H1 (cell line): ENCODE data around the gene MX1. TPM values are rescaled to one million over a fixed set of nuclear protein-coding genes. Genes with fewer than 3 reads are reported as not detected.

Experiments used
- CTCF ChIA-PET: fragments of 300-600 bp; sonication (Branson Sonifier 250); formaldehyde crosslinking; loops from one replicate; lab custom pipeline; 2021; ENCODE audit not compliant: partially characterized antibody; lab: Charles Lee
- POLR2A ChIA-PET: fragments of 300-600 bp; sonication (Branson Sonifier 250); formaldehyde crosslinking; loops from one replicate; lab custom pipeline; 2021; ENCODE audit warnings: inconsistent platforms; ENCODE audit not compliant: partially characterized antibody; lab: Charles Lee
- DNase-seq, 2 experiments: peaks; one replicate each; pipeline versions ENCODE4 v3.0.0 to v3.0.0-alpha.2; 2010 to 2022; ENCODE audit warnings: low spot score in 2 of 2, low read depth in 1 of 2, mixed read lengths in 1 of 2
- FAIRE-seq: peaks from 2 replicates; lab custom pipeline; 2011; peaks lifted over from hg19 to GRCh38; lab: Jason Lieb, UNC
- H2AFZ ChIP-seq: 2 replicates; pipeline ENCODE4 v1.8.1; 2012; ENCODE audit warnings: low read length, inconsistent platforms
- H2AK5ac ChIP-seq: 2 replicates; pipeline ENCODE4 v1.6.1; 2013; ENCODE audit warnings: low read depth, low read length
- H2BK120ac ChIP-seq: replicated peaks from 2 replicates; pipeline ENCODE3; 2013; ENCODE audit warnings: low read depth, low read length, inconsistent platforms
- H2BK12ac ChIP-seq: 2 replicates; pipeline ENCODE4 v1.6.1; 2013; ENCODE audit warnings: low read depth, low read length
- H2BK15ac ChIP-seq: 2 replicates; pipeline ENCODE4 v1.6.1; 2013; ENCODE audit warnings: low read length
- H2BK20ac ChIP-seq: 2 replicates; pipeline ENCODE4 v1.6.1; 2013; ENCODE audit warnings: low read length
- H2BK5ac ChIP-seq: 2 replicates; pipeline ENCODE4 v1.6.1; 2013; ENCODE audit warnings: low read depth, low read length
- H3K14ac ChIP-seq: 2 replicates; pipeline ENCODE4 v1.6.1; 2013; ENCODE audit warnings: inconsistent platforms; ENCODE audit not compliant: insufficient read length
- H3K18ac ChIP-seq: 2 replicates; pipeline ENCODE4 v1.6.1; 2013; ENCODE audit warnings: low read length; ENCODE audit errors: extremely low read depth
- H3K23ac ChIP-seq: 2 replicates; pipeline ENCODE4 v1.6.1; 2013; ENCODE audit warnings: inconsistent platforms; ENCODE audit not compliant: insufficient read length
- H3K23me2 ChIP-seq: 2 replicates; pipeline ENCODE4 v1.6.1; 2013; ENCODE audit warnings: low read depth, low read length
- H3K27ac ChIP-seq: 2 replicates; pipeline ENCODE4 v1.6.1; 2011; ENCODE audit warnings: low read depth, low read length, inconsistent platforms
- H3K27me3 ChIP-seq, 4 experiments: replicated peaks in 1 of 4; 1 replicate in 1 of 4; 2 replicates in 3 of 4; pipeline versions ENCODE4 v1.6.1 to v1.8.1; 2011 to 2013; ENCODE audit warnings: low read length in 3 of 4, mild to moderate bottlenecking in 3 of 4, inconsistent platforms in 2 of 4, mixed read lengths in 2 of 4, moderate library complexity in 1 of 4; ENCODE audit not compliant: control insufficient read depth in 3 of 4, insufficient read depth in 3 of 4; ENCODE audit errors: extremely low read depth in 1 of 4
- H3K36me3 ChIP-seq, 4 experiments: 2 replicates each; pipeline versions ENCODE4 v1.6.1 to v1.8.1; 2011 to 2013; ENCODE audit warnings: mild to moderate bottlenecking in 4 of 4, low read length in 3 of 4, moderate library complexity in 2 of 4, control low read depth in 1 of 4, inconsistent platforms in 1 of 4; ENCODE audit not compliant: insufficient read depth in 4 of 4, control insufficient read depth in 2 of 4
- H3K4ac ChIP-seq: replicated peaks from 2 replicates; pipeline ENCODE3; 2013; ENCODE audit warnings: low read length, low read depth, mixed read lengths, inconsistent platforms; ENCODE audit not compliant: insufficient read length
- H3K4me1 ChIP-seq, 4 experiments: replicated peaks in 1 of 4; 1 replicate in 1 of 4; 2 replicates in 3 of 4; pipeline versions ENCODE4 v1.6.1 to v1.8.1; 2011 to 2013; ENCODE audit warnings: low read length in 3 of 4, inconsistent platforms in 2 of 4, mixed read lengths in 1 of 4; ENCODE audit not compliant: insufficient read depth in 4 of 4, control insufficient read depth in 3 of 4
- H3K4me2 ChIP-seq, 2 experiments: 2 replicates each; pipeline versions ENCODE4 v1.6.1 to v1.8.1; 2011 to 2013; ENCODE audit warnings: low read depth in 2 of 2, low read length in 2 of 2, control low read depth in 1 of 2, inconsistent platforms in 1 of 2, mild to moderate bottlenecking in 1 of 2; ENCODE audit not compliant: insufficient read depth in 1 of 2
- H3K4me3 ChIP-seq, 4 experiments: fragments of 200-600, 300-600 bp in 1 of 4; sonication (generic), shearing (Covaris generic), sonication (Bioruptor Twin) in 1 of 4; 2 replicates each; pipeline versions ENCODE4 v1.5.1 to v1.8.1; 2011 to 2016; ENCODE audit warnings: low read length in 4 of 4, low read depth in 3 of 4, control low read depth in 2 of 4, inconsistent platforms in 2 of 4, mild to moderate bottlenecking in 2 of 4, mixed read lengths in 1 of 4, moderate library complexity in 1 of 4; ENCODE audit not compliant: insufficient read depth in 2 of 4; ENCODE audit errors: extremely low read depth in 1 of 4
- H3K56ac ChIP-seq: replicated peaks from 2 replicates; pipeline ENCODE3; 2013; ENCODE audit warnings: low read depth, mild to moderate bottlenecking, mixed read lengths, low read length, inconsistent platforms; ENCODE audit not compliant: insufficient read length
- H3K79me1 ChIP-seq: 2 replicates; pipeline ENCODE4 v1.6.1; 2013; ENCODE audit warnings: low read depth, low read length, control low read depth
- H3K79me2 ChIP-seq, 2 experiments: 2 replicates each; pipeline versions ENCODE4 v1.6.1 to v1.8.1; 2012 to 2013; ENCODE audit warnings: low read length in 2 of 2, mild to moderate bottlenecking in 2 of 2, inconsistent platforms in 1 of 2; ENCODE audit not compliant: insufficient read depth in 2 of 2, control insufficient read depth in 1 of 2
- H3K9ac ChIP-seq, 4 experiments: replicated peaks in 1 of 4; 1 replicate in 1 of 4; 2 replicates in 3 of 4; pipeline versions ENCODE4 v1.6.1 to v1.8.1; 2011 to 2013; ENCODE audit warnings: low read depth in 3 of 4, low read length in 3 of 4, control low read depth in 2 of 4, mild to moderate bottlenecking in 2 of 4, moderate library complexity in 2 of 4, inconsistent platforms in 1 of 4; ENCODE audit errors: extremely low read depth in 1 of 4
- H3K9me3 ChIP-seq, 2 experiments: 2 replicates each; pipeline versions ENCODE4 v1.6.1 to v1.8.1; 2012 to 2013; ENCODE audit warnings: mild to moderate bottlenecking in 2 of 2, moderate library complexity in 2 of 2, control low read depth in 1 of 2, inconsistent platforms in 1 of 2, low read depth in 1 of 2, low read length in 1 of 2, mixed read lengths in 1 of 2; ENCODE audit not compliant: insufficient read depth in 2 of 2
- H4K20me1 ChIP-seq, 2 experiments: replicated peaks in 1 of 2; 2 replicates each; pipeline versions ENCODE3 to v1.8.1; 2011 to 2013; ENCODE audit warnings: inconsistent platforms in 2 of 2, low read length in 2 of 2, mild to moderate bottlenecking in 1 of 2; ENCODE audit not compliant: insufficient read depth in 2 of 2, control insufficient read depth in 1 of 2
- H4K5ac ChIP-seq: 2 replicates; pipeline ENCODE4 v1.6.1; 2013; ENCODE audit warnings: low read length, low read depth, mixed read lengths, inconsistent platforms; ENCODE audit not compliant: insufficient read length
- H4K8ac ChIP-seq: 2 replicates; pipeline ENCODE4 v1.8.0; 2013; ENCODE audit warnings: mild to moderate bottlenecking, moderate library complexity, low read length, inconsistent platforms; ENCODE audit not compliant: insufficient read depth; ENCODE audit errors: extremely low read depth
- H4K91ac ChIP-seq: replicated peaks from 2 replicates; pipeline ENCODE3; 2013; ENCODE audit warnings: low read length, mixed read lengths, inconsistent platforms; ENCODE audit not compliant: insufficient read length
- BACH1 ChIP-seq: IDR thresholded peaks from 2 replicates; pipeline ENCODE4 v1.6.1; 2012; ENCODE audit warnings: low read length, improper control_type of control experiment
- EGR1 ChIP-seq: IDR thresholded peaks from 2 replicates; pipeline ENCODE4 v1.6.1; 2011; ENCODE audit warnings: low read depth, low read length, borderline replicate concordance
- JUND ChIP-seq: IDR thresholded peaks from 2 replicates; pipeline ENCODE4 v1.6.1; 2011; ENCODE audit warnings: mild to moderate bottlenecking, improper control_type of control experiment, low read length
- NANOG ChIP-seq: IDR thresholded peaks from 2 replicates; pipeline ENCODE4 v1.6.1; 2011; ENCODE audit warnings: low read length, low read depth, mild to moderate bottlenecking, inconsistent platforms; ENCODE audit not compliant: insufficient read depth, poor library complexity, severe bottlenecking
- POLR2AphosphoS5 ChIP-seq: IDR thresholded peaks from 2 replicates; pipeline ENCODE4 v1.6.1; 2011; ENCODE audit warnings: low read depth, low read length
- RFX5 ChIP-seq: IDR thresholded peaks from 2 replicates; pipeline ENCODE4 v1.6.1; 2011; ENCODE audit warnings: low read depth, low read length, improper control_type of control experiment, borderline replicate concordance
- RXRA ChIP-seq: IDR thresholded peaks from 2 replicates; pipeline ENCODE4 v1.6.1; 2011; ENCODE audit warnings: low read depth, mild to moderate bottlenecking, low read length, moderate library complexity; ENCODE audit not compliant: insufficient read depth
- SRF ChIP-seq: IDR thresholded peaks from 2 replicates; pipeline ENCODE4 v1.6.1; 2011; ENCODE audit warnings: mild to moderate bottlenecking, low read depth, low read length, moderate library complexity
- SUZ12 ChIP-seq: fragments of 200-600 bp; sonication (generic); IDR thresholded peaks from 2 replicates; pipeline ENCODE4 v1.6.1; 2012; ENCODE audit warnings: mild to moderate bottlenecking, inconsistent platforms, low read length, moderate library complexity, mixed read lengths
- TAF7 ChIP-seq: optimal IDR thresholded peaks from 2 replicates; pipeline ENCODE3; 2011; ENCODE audit warnings: low read depth, mild to moderate bottlenecking, inconsistent platforms, low read length, moderate library complexity, borderline replicate concordance
- TEAD4 ChIP-seq: IDR thresholded peaks from 2 replicates; pipeline ENCODE4 v1.6.1; 2012; ENCODE audit warnings: low read depth, low read length, inconsistent platforms, mixed read lengths
- WGBS, 2 experiments: shearing (Covaris generic) in 1 of 2; methylation state at CpG; one replicate each; pipeline versions ENCODE4 v1.1.6 to v1.1.7; 2013 to 2015; ENCODE audit warnings: low lambda C conversion rate in 2 of 2, mixed read lengths in 2 of 2, inconsistent platforms in 1 of 2, low coverage in 1 of 2, missing lambda C conversion rate in 1 of 2; ENCODE audit not compliant: insufficient replicate concordance in 2 of 2, insufficient coverage in 1 of 2, insufficient read length in 1 of 2; ENCODE audit errors: extremely low coverage in 1 of 2, missing lambda C conversion rate in 1 of 2; 5-methylcytosine and 5-hydroxymethylcytosine counted together
- polyA plus RNA-seq, 7 experiments: library from polyadenylated mRNA; depleted of rRNA in 3 of 7; stranded (reverse) in 5 of 7; unstranded in 2 of 7; fragments of >200 nt in 5 of 7; fragments of 200-250 nt in 2 of 7; gene quantifications; 1 replicate in 5 of 7; 2 replicates in 1 of 7; 4 replicates in 1 of 7; pipeline versions ENCODE4 v1.2.1 to v1.2.3, GENCODE V29; 2011 to 2013; ENCODE audit warnings: missing spikeins in 2 of 7, mixed read lengths in 2 of 7
- total RNA-seq: library from RNA; stranded (reverse); fragmentation: NEBNext Ultra II Directional; extraction: Animal tissue kit (Norgen Biotek cat#: 25700); gene quantifications from 2 replicates; pipeline ENCODE4 v1.2.1, GENCODE V29; 2021
- TF ChIP-seq, protein P1 (sequence below), 3 experiments: IDR thresholded peaks; 1 replicate in 2 of 3; 2 replicates in 1 of 3; pipeline versions ENCODE4 v1.5.1 to v1.6.1; 2011; ENCODE audit warnings: low read length in 3 of 3, mild to moderate bottlenecking in 3 of 3, inconsistent platforms in 2 of 3, low read depth in 1 of 3, moderate library complexity in 1 of 3; ENCODE audit not compliant: insufficient read depth in 1 of 3; ENCODE audit errors: control extremely low read depth in 1 of 3

MX1 gene
- total and polyA plus RNA-seq, 2 of the 8 experiments (the other 6 are each of a cell fraction or from before 2014, with no cell fraction given), result 3.8 to 5.7 TPM

GRCh38 chr21:41399246-41399800 is 26.7 kb upstream of the MX1 start:
- POLR2A ChIA-PET, result no interaction called here
- 95% methylated on average over 7 of the region's 7 CpGs; no CpG with 5 or more reads in 1 of the 2 experiments for WGBS, 2 experiments
- TF ChIP-seq JUND (no peak), SRF (no peak), BACH1 (no peak), RXRA (no peak), TAF7 (no peak), TEAD4 (no peak), NANOG (no peak), RFX5 (no peak), POLR2AphosphoS5 (no peak), EGR1 (no peak), SUZ12 (no peak)
- TF ChIP-seq, protein P1, sequence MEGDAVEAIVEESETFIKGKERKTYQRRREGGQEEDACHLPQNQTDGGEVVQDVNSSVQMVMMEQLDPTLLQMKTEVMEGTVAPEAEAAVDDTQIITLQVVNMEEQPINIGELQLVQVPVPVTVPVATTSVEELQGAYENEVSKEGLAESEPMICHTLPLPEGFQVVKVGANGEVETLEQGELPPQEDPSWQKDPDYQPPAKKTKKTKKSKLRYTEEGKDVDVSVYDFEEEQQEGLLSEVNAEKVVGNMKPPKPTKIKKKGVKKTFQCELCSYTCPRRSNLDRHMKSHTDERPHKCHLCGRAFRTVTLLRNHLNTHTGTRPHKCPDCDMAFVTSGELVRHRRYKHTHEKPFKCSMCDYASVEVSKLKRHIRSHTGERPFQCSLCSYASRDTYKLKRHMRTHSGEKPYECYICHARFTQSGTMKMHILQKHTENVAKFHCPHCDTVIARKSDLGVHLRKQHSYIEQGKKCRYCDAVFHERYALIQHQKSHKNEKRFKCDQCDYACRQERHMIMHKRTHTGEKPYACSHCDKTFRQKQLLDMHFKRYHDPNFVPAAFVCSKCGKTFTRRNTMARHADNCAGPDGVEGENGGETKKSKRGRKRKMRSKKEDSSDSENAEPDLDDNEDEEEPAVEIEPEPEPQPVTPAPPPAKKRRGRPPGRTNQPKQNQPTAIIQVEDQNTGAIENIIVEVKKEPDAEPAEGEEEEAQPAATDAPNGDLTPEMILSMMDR (IDR thresholded peaks at IDR 0.05; ENCODE audit: control extremely low read depth in 1 of 3, insufficient read depth in 1 of 3, low read depth in 1 of 3, low read length in 3 of 3), result no peak

More at GRCh38 chr21:41399246-41399800, 26.7 kb upstream of the MX1 start:
- H3K27me3 ChIP-seq, result no peaks in the 10 kb centered on the region
- DNase-seq (no peak), FAIRE-seq (no peak)
- H3K4me1 ChIP-seq, result no peaks in the 10 kb centered on the region
- H3K79me2 ChIP-seq, result no peaks in the 10 kb centered on the region
- no peak overlapping the region for H2BK12ac ChIP-seq
- H4K5ac ChIP-seq, result no peak overlapping the region
- no peaks in the 10 kb centered on the region for H3K9me3 ChIP-seq
- no peak overlapping the region for H2BK20ac ChIP-seq
- H3K79me1 ChIP-seq, result no peaks in the 10 kb centered on the region
- no peak overlapping the region for H3K14ac ChIP-seq
- no peaks in the 10 kb centered on the region for H4K20me1 ChIP-seq
- H4K8ac ChIP-seq, result no peak overlapping the region
- H3K9ac ChIP-seq, result no peak overlapping the region
- CTCF ChIA-PET, result no interaction called here
- no peak overlapping the region for H2BK15ac ChIP-seq
- no peak overlapping the region for H3K4ac ChIP-seq
- no peak overlapping the region for H3K27ac ChIP-seq
- no peak overlapping the region for H3K23ac ChIP-seq
- no peak overlapping the region for H2BK120ac ChIP-seq
- no peak overlapping the region for H3K18ac ChIP-seq
- no peak overlapping the region for H2BK5ac ChIP-seq
- no peaks in the 10 kb centered on the region for H3K36me3 ChIP-seq
- no peak overlapping the region for H2AK5ac ChIP-seq
- H3K4me3 ChIP-seq, result no peak overlapping the region
- H4K91ac ChIP-seq, result no peak overlapping the region
- no peak overlapping the region for H3K4me2 ChIP-seq
- H3K23me2 ChIP-seq, result no peaks in the 10 kb centered on the region
- H2AFZ ChIP-seq, result no peak overlapping the region
- no peak overlapping the region for H3K56ac ChIP-seq
